Measurements from ENCODE around the gene PPP6R3.
"Not testable (repeated sequence)": the region's sequence is repeated elsewhere in the genome, so short reads cannot be mapped to it uniquely, and the experiment has no call there.

The PPP6R3 gene

GRCh38 chr11:68471360-68472340 lies 11.1 kb downstream of the PPP6R3 start:
- Histone ChIP-seq H3K36me3 (ENCODE audit: control insufficient read depth, insufficient read depth, low read length) (no peaks in the 10 kb centered on the region; the same call in 1 of the 2 replicates), H3K27ac (ENCODE audit: low read length) (no peak overlapping the region), H3K9me3 (ENCODE audit: control insufficient read depth, insufficient read depth, low read length) (no peaks in the 10 kb centered on the region), H3K27me3 (ENCODE audit: control insufficient read depth, insufficient read depth, low read length) (no peaks in the 10 kb centered on the region), H3K4me3 (ENCODE audit: low read length) (no peak overlapping the region), H3K4me1 (ENCODE audit: control insufficient read depth, insufficient read depth, low read length) (peaks cover 6% of the 10 kb centered on the region)
- no peak for DNase-seq (ENCODE audit: low read depth, low spot score)
- WGBS (ENCODE audit: insufficient coverage, insufficient read length), result no CpG with 5 or more reads among the region's 17 CpGs

- Histone ChIP-seq H3K36me3 (ENCODE audit: control insufficient read depth, insufficient read depth, low read length) (no peaks in the 10 kb centered on the region; the same call in 1 of the 2 replicates), H3K9me3 (ENCODE audit: control insufficient read depth, insufficient read depth, low read length) (no peaks in the 10 kb centered on the region), H3K4me1 (ENCODE audit: control insufficient read depth, insufficient read depth, low read length) (peaks cover 6% of the 10 kb centered on the region), H3K4me3 (ENCODE audit: low read length) (no peak overlapping the region), H3K27ac (ENCODE audit: low read length) (no peak overlapping the region), H3K27me3 (ENCODE audit: control insufficient read depth, insufficient read depth, low read length) (no peaks in the 10 kb centered on the region)
- WGBS (ENCODE audit: insufficient coverage, insufficient read length), result no CpG with 5 or more reads among the region's 2 CpGs
- no peak for DNase-seq (ENCODE audit: low read depth, low spot score)
Measured at GRCh38 chr11:68472778-68473177, 12.2 kb downstream of the PPP6R3 start.

GRCh38 chr11:68473693-68474092 lies 13.1 kb downstream of the PPP6R3 start:
- no peaks in the 10 kb centered on the region for H3K36me3 ChIP-seq (ENCODE audit: control insufficient read depth, insufficient read depth, low read length)
- WGBS (ENCODE audit: insufficient coverage, insufficient read length), result no CpG with 5 or more reads among the region's 1 CpG
- H3K27me3 ChIP-seq (ENCODE audit: control insufficient read depth, insufficient read depth, low read length), result no peaks in the 10 kb centered on the region
- no peak overlapping the region for H3K27ac ChIP-seq (ENCODE audit: low read length)
- H3K4me3 ChIP-seq (ENCODE audit: low read length), result no peak overlapping the region
- no peaks in the 10 kb centered on the region for H3K9me3 ChIP-seq (ENCODE audit: control insufficient read depth, insufficient read depth, low read length)
- peaks cover 6% of the 10 kb centered on the region for H3K4me1 ChIP-seq (ENCODE audit: control insufficient read depth, insufficient read depth, low read length)
- no peak for DNase-seq (ENCODE audit: low read depth, low spot score)

GRCh38 chr11:68475626-68476025 lies 15.1 kb downstream of the PPP6R3 start:
- H3K4me3 ChIP-seq (ENCODE audit: low read length); H3K4me1 ChIP-seq (ENCODE audit: control insufficient read depth, insufficient read depth, low read length); H3K36me3 ChIP-seq (ENCODE audit: control insufficient read depth, insufficient read depth, low read length); H3K27ac ChIP-seq (ENCODE audit: low read length); H3K9me3 ChIP-seq (ENCODE audit: control insufficient read depth, insufficient read depth, low read length); DNase-seq (ENCODE audit: low read depth, low spot score); H3K27me3 ChIP-seq (ENCODE audit: control insufficient read depth, insufficient read depth, low read length): not testable (repeated sequence)
- no CpG with 5 or more reads among the region's 34 CpGs for WGBS (ENCODE audit: insufficient coverage, insufficient read length)

GRCh38 chr11:68479390-68479789 lies 18.8 kb downstream of the PPP6R3 start:
- DNase-seq (ENCODE audit: low read depth, low spot score), result no peak
- no CpG with 5 or more reads among the region's 3 CpGs for WGBS (ENCODE audit: insufficient coverage, insufficient read length)
- no peaks in the 10 kb centered on the region for H3K9me3 ChIP-seq (ENCODE audit: control insufficient read depth, insufficient read depth, low read length)
- H3K4me1 ChIP-seq (ENCODE audit: control insufficient read depth, insufficient read depth, low read length), result no peaks in the 10 kb centered on the region
- H3K36me3 ChIP-seq (ENCODE audit: control insufficient read depth, insufficient read depth, low read length), result no peaks in the 10 kb centered on the region
- H3K27ac ChIP-seq (ENCODE audit: low read length), result no peak overlapping the region
- H3K27me3 ChIP-seq (ENCODE audit: control insufficient read depth, insufficient read depth, low read length), result no peaks in the 10 kb centered on the region
- no peak overlapping the region for H3K4me3 ChIP-seq (ENCODE audit: low read length)

GRCh38 chr11:68480193-68480592 lies 19.6 kb downstream of the PPP6R3 start:
- Histone ChIP-seq H3K27me3 (ENCODE audit: control insufficient read depth, insufficient read depth, low read length) (no peaks in the 10 kb centered on the region), H3K27ac (ENCODE audit: low read length) (no peak overlapping the region), H3K36me3 (ENCODE audit: control insufficient read depth, insufficient read depth, low read length) (no peaks in the 10 kb centered on the region), H3K9me3 (ENCODE audit: control insufficient read depth, insufficient read depth, low read length) (no peaks in the 10 kb centered on the region), H3K4me1 (ENCODE audit: control insufficient read depth, insufficient read depth, low read length) (no peaks in the 10 kb centered on the region), H3K4me3 (ENCODE audit: low read length) (no peak overlapping the region)
- WGBS (ENCODE audit: insufficient coverage, insufficient read length), result no CpG with 5 or more reads among the region's 2 CpGs
- DNase-seq (ENCODE audit: low read depth, low spot score), result no peak

GRCh38 chr11:68480852-68481510 lies 20.4 kb downstream of the PPP6R3 start:
- H3K36me3 ChIP-seq (ENCODE audit: control insufficient read depth, insufficient read depth, low read length), result no peaks in the 10 kb centered on the region
- WGBS (ENCODE audit: insufficient coverage, insufficient read length), result no CpG with 5 or more reads among the region's 3 CpGs
- DNase-seq (ENCODE audit: low read depth, low spot score), result no peak
- no peaks in the 10 kb centered on the region for H3K27me3 ChIP-seq (ENCODE audit: control insufficient read depth, insufficient read depth, low read length)
- no peak overlapping the region for H3K27ac ChIP-seq (ENCODE audit: low read length)
- no peaks in the 10 kb centered on the region for H3K4me1 ChIP-seq (ENCODE audit: control insufficient read depth, insufficient read depth, low read length)
- H3K4me3 ChIP-seq (ENCODE audit: low read length), result no peak overlapping the region
- H3K9me3 ChIP-seq (ENCODE audit: control insufficient read depth, insufficient read depth, low read length), result no peaks in the 10 kb centered on the region

GRCh38 chr11:68481579-68482240 lies 21.2 kb downstream of the PPP6R3 start:
- Histone ChIP-seq H3K9me3 (ENCODE audit: control insufficient read depth, insufficient read depth, low read length) (no peaks in the 10 kb centered on the region), H3K4me1 (ENCODE audit: control insufficient read depth, insufficient read depth, low read length) (no peaks in the 10 kb centered on the region), H3K27me3 (ENCODE audit: control insufficient read depth, insufficient read depth, low read length) (no peaks in the 10 kb centered on the region), H3K36me3 (ENCODE audit: control insufficient read depth, insufficient read depth, low read length) (no peaks in the 10 kb centered on the region), H3K4me3 (ENCODE audit: low read length) (no peak overlapping the region), H3K27ac (ENCODE audit: low read length) (no peak overlapping the region)
- no peak for DNase-seq (ENCODE audit: low read depth, low spot score)
- WGBS (ENCODE audit: insufficient coverage, insufficient read length), result no CpG with 5 or more reads among the region's 6 CpGs

- Histone ChIP-seq H3K27ac (ENCODE audit: low read length) (no peak overlapping the region), H3K4me3 (ENCODE audit: low read length) (no peak overlapping the region), H3K4me1 (ENCODE audit: control insufficient read depth, insufficient read depth, low read length) (no peaks in the 10 kb centered on the region), H3K9me3 (ENCODE audit: control insufficient read depth, insufficient read depth, low read length) (no peaks in the 10 kb centered on the region), H3K36me3 (ENCODE audit: control insufficient read depth, insufficient read depth, low read length) (no peaks in the 10 kb centered on the region), H3K27me3 (ENCODE audit: control insufficient read depth, insufficient read depth, low read length) (no peaks in the 10 kb centered on the region)
- no CpG with 5 or more reads among the region's 1 CpG for WGBS (ENCODE audit: insufficient coverage, insufficient read length)
- no peak for DNase-seq (ENCODE audit: low read depth, low spot score)
Measured at GRCh38 chr11:68488623-68489022, 28.1 kb downstream of the PPP6R3 start.

GRCh38 chr11:68495220-68495729 lies 34.7 kb downstream of the PPP6R3 start:
- H3K27ac ChIP-seq (ENCODE audit: low read length), result no peak overlapping the region
- H3K27me3 ChIP-seq (ENCODE audit: control insufficient read depth, insufficient read depth, low read length), result no peaks in the 10 kb centered on the region
- no peak for DNase-seq (ENCODE audit: low read depth, low spot score)
- H3K4me3 ChIP-seq (ENCODE audit: low read length), result no peak overlapping the region
- H3K36me3 ChIP-seq (ENCODE audit: control insufficient read depth, insufficient read depth, low read length), result no peaks in the 10 kb centered on the region
- no peaks in the 10 kb centered on the region for H3K9me3 ChIP-seq (ENCODE audit: control insufficient read depth, insufficient read depth, low read length)
- no CpG with 5 or more reads among the region's 3 CpGs for WGBS (ENCODE audit: insufficient coverage, insufficient read length)
- H3K4me1 ChIP-seq (ENCODE audit: control insufficient read depth, insufficient read depth, low read length), result peaks cover 3% of the 10 kb centered on the region; the same call in 1 of the 2 replicates

Measured in iPS DF 6.9 (cell line).